ENCODE measurements around the gene PDIA2. TPM values are rescaled to one million over a fixed set of nuclear protein-coding genes. Genes with fewer than 3 reads are reported as not detected.
"Not testable (repeated sequence)": the region's sequence is repeated elsewhere in the genome, so short reads cannot be mapped to it uniquely, and the experiment has no call there.

Gene PDIA2
- total RNA-seq, result not detected in 2 replicates

- DNase-seq (ENCODE audit: low read depth), result no peak
Measured at GRCh38 chr16:283033-283805, at the start of gene PDIA2. Gene PDIA2, plus strand, starts transcription at chr16:283164. Its CDS starts 6 bp downstream, at chr16:283170.

- peak; percentile 68 for DNase-seq (ENCODE audit: low read depth)
Measured at GRCh38 chr16:234468-235305, 48.3 kb upstream of the PDIA2 start, which contains the start of gene FAM234A. Gene FAM234A, plus strand, starts transcription at chr16:234821. Its CDS starts 19,593 bp downstream, at chr16:254414.

GRCh38 chr16:239948-240277, 43.1 kb upstream of the PDIA2 start:
- no peak for DNase-seq (ENCODE audit: low read depth)

GRCh38 chr16:240559-240958, 42.4 kb upstream of the PDIA2 start:
- DNase-seq (ENCODE audit: low read depth), result no peak

- no peak for DNase-seq (ENCODE audit: low read depth)
Measured at GRCh38 chr16:242281-242680, 40.7 kb upstream of the PDIA2 start.

- DNase-seq (ENCODE audit: low read depth), result no peak
Measured at GRCh38 chr16:243348-243747, 39.6 kb upstream of the PDIA2 start.

GRCh38 chr16:245105-245504, 37.9 kb upstream of the PDIA2 start:
- no peak for DNase-seq (ENCODE audit: low read depth)

- no peak for DNase-seq (ENCODE audit: low read depth)
Measured at GRCh38 chr16:247027-247426, 35.9 kb upstream of the PDIA2 start.

- DNase-seq (ENCODE audit: low read depth), result no peak
Measured at GRCh38 chr16:249431-249830, 33.5 kb upstream of the PDIA2 start.

- no peak for DNase-seq (ENCODE audit: low read depth)
Measured at GRCh38 chr16:252366-253337, 30.3 kb upstream of the PDIA2 start.

- DNase-seq (ENCODE audit: low read depth), result no peak
Measured at GRCh38 chr16:253833-254232, 29.1 kb upstream of the PDIA2 start.

- no peak for DNase-seq (ENCODE audit: low read depth)
Measured at GRCh38 chr16:254461-254860, 28.5 kb upstream of the PDIA2 start.

GRCh38 chr16:255183-255582, 27.8 kb upstream of the PDIA2 start:
- no peak for DNase-seq (ENCODE audit: low read depth)

GRCh38 chr16:258091-258490, 24.9 kb upstream of the PDIA2 start:
- DNase-seq (ENCODE audit: low read depth), result not testable (repeated sequence)

- no peak for DNase-seq (ENCODE audit: low read depth)
Measured at GRCh38 chr16:259226-259625, 23.7 kb upstream of the PDIA2 start.

GRCh38 chr16:259814-260253, 23.1 kb upstream of the PDIA2 start:
- DNase-seq (ENCODE audit: low read depth), result no peak

GRCh38 chr16:260326-260725, 22.6 kb upstream of the PDIA2 start:
- no peak for DNase-seq (ENCODE audit: low read depth)

- DNase-seq (ENCODE audit: low read depth), result no peak
Measured at GRCh38 chr16:261031-261691, 21.8 kb upstream of the PDIA2 start.

- no peak for DNase-seq (ENCODE audit: low read depth)
Measured at GRCh38 chr16:262121-262745, 20.7 kb upstream of the PDIA2 start.

GRCh38 chr16:263182-263774, 19.7 kb upstream of the PDIA2 start:
- no peak for DNase-seq (ENCODE audit: low read depth)
